Glutamatergic neuron (in vitro differentiated cells): ENCODE results near the gene FBXW8. TPM values are rescaled to one million over a fixed set of nuclear protein-coding genes. Genes with fewer than 3 reads are reported as not detected.

Experiments used
- DNase-seq: peaks from one replicate; pipeline ENCODE4 v3.0.0; 2022
- H3K27ac Mint-ChIP-seq: one replicate; pipeline ENCODE4 v1.8.0; 2020; ENCODE audit warnings: mild to moderate bottlenecking, mixed read lengths, inconsistent platforms; ENCODE audit not compliant: unreplicated experiment
- H3K27me3 Mint-ChIP-seq: one replicate; pipeline ENCODE4 v1.8.0; 2020; ENCODE audit warnings: mild to moderate bottlenecking, moderate library complexity, mixed read lengths, inconsistent platforms; ENCODE audit not compliant: unreplicated experiment
- H3K36me3 Mint-ChIP-seq: one replicate; pipeline ENCODE4 v1.8.0; 2020; ENCODE audit warnings: mild to moderate bottlenecking, mixed read lengths, inconsistent platforms; ENCODE audit not compliant: unreplicated experiment
- H3K4me1 Mint-ChIP-seq: one replicate; pipeline ENCODE4 v1.8.0; 2020; ENCODE audit warnings: mild to moderate bottlenecking, low read depth, mixed read lengths, inconsistent platforms; ENCODE audit not compliant: unreplicated experiment
- H3K4me3 Mint-ChIP-seq: one replicate; pipeline ENCODE4 v1.8.0; 2020; ENCODE audit warnings: mild to moderate bottlenecking, mixed read lengths, inconsistent platforms; ENCODE audit not compliant: unreplicated experiment
- H3K9me3 Mint-ChIP-seq: one replicate; pipeline ENCODE4 v1.8.0; 2020; ENCODE audit warnings: mild to moderate bottlenecking, moderate library complexity, mixed read lengths, inconsistent platforms; ENCODE audit not compliant: unreplicated experiment
- CTCF ChIP-seq: fragments of 200-600 bp; sonication (generic); IDR thresholded peaks from one replicate; pipeline ENCODE4 v1.5.0; 2021; ENCODE audit not compliant: partially characterized antibody, unreplicated experiment
- total RNA-seq: library from RNA; stranded (reverse); fragmentation: NEBNext Ultra II Directional; extraction: Animal tissue kit (Norgen Biotek cat#: 25700); gene quantifications from one replicate; pipeline ENCODE4 v1.2.1, GENCODE V29; 2021; ENCODE audit not compliant: unreplicated experiment

Gene FBXW8
- total RNA-seq, 1 donor from 2014 or later, result 16.2 TPM

DNA sequence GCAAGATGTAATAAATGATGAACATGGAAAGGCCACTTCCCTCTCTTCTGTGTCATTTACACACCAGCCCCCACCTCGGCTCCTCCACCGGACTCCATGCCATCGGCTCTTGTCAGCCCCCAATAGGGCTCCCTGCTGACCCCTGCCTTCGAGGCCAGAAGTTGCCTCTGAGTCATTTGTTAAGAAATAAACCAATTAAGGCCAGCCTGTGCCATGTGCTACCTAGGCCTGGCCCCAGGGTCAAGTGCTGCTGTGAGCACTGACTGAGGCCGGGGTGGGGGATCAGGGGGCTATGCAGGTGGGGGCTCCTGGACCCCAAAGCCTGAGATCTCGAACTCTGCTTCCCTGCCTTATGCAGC is 135.2 kb downstream of the FBXW8 start:
- no peak for TF ChIP-seq CTCF
- Mint-ChIP-seq H3K4me3 (peak overlapping the region; percentile 30), H3K27ac (peak overlapping the region; percentile 22)

DNA sequence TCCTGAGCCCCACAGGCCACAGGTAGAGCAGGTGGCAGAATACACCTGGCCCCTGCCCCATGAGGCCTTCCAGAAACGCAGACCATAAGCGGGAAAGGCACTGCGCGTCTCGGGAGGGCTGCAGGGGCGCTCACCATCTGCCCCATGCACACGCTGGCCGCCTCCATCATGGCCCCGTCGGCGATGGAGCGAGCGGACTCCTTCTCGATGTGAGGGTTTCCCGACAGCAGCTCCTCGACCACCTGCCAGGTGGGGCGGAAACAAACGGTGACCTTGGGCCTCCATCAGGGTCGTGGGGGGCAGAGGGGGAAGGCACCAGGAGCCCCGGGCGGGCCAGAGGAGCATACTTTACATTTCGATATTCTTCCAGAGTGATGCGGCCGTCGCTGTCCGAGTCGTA is 135.7 kb downstream of the FBXW8 start:
- no peaks in the 10 kb centered on the region for H3K36me3 Mint-ChIP-seq
- no peak overlapping the region for H3K4me3 Mint-ChIP-seq
- no peak overlapping the region for H3K27ac Mint-ChIP-seq
- peaks cover 12% of the 10 kb centered on the region for H3K4me1 Mint-ChIP-seq
- DNase-seq, result no peak
- H3K9me3 Mint-ChIP-seq, result peaks cover 3% of the 10 kb centered on the region
- H3K27me3 Mint-ChIP-seq, result peaks cover 2% of the 10 kb centered on the region
- TF ChIP-seq CTCF, result no peak

More for the DNA sequence above, 135.2 kb downstream of the FBXW8 start:
- peaks cover 12% of the 10 kb centered on the region for H3K4me1 Mint-ChIP-seq
- H3K9me3 Mint-ChIP-seq, result peaks cover 3% of the 10 kb centered on the region
- DNase-seq, result peak; percentile 54
- no peaks in the 10 kb centered on the region for H3K36me3 Mint-ChIP-seq
- peaks cover 2% of the 10 kb centered on the region for H3K27me3 Mint-ChIP-seq

GRCh38 chr12:117046861-117047530 is 136.2 kb downstream of the FBXW8 start:
- no peak for TF ChIP-seq CTCF
- no peaks in the 10 kb centered on the region for H3K36me3 Mint-ChIP-seq
- peaks cover 3% of the 10 kb centered on the region for H3K9me3 Mint-ChIP-seq
- no peak for DNase-seq
- H3K27me3 Mint-ChIP-seq, result peaks cover 2% of the 10 kb centered on the region
- no peak overlapping the region for H3K4me3 Mint-ChIP-seq
- H3K4me1 Mint-ChIP-seq, result peaks cover 12% of the 10 kb centered on the region
- no peak overlapping the region for H3K27ac Mint-ChIP-seq

DNA sequence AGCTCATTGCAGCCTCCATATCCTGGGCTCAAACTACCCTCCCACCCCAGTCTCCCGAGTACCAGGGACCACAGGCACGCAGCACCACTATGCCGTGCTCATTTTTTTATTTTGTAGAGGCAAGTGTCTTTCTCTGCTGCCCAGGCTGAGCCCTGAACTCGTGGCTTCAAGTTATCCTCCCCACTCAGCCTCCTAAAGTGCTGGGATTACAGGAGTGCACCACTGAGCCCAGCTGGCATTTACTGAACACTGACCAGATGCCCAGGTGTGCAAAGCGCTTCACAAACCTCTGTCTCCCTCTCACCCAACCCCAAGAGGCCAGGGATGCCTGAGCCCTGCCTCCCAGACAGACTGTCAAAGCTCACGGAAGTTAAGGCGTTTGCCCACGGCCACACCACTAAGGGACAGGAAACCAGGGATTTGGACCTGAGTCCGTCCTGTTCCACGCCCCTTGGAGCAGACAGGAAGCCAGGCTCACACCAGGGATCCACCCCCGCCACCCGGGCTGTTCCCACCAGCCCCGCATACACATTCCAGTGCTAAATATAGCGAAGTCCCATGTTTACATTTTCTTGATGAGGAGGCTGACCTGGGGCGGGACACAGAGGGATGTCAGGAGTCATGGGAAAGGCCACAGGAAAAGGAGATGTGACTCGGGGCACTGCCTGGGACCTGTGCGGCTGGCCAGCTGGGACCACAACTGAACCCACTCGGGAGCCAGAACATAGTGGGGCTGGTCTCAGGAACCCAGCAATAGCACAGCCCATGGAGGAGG is 137.2 kb downstream of the FBXW8 start:
- Mint-ChIP-seq H3K36me3 (no peaks in the 10 kb centered on the region), H3K27ac (no peak overlapping the region), H3K4me3 (no peak overlapping the region), H3K27me3 (peaks cover 3% of the 10 kb centered on the region), H3K4me1 (peaks cover 13% of the 10 kb centered on the region), H3K9me3 (peaks cover 2% of the 10 kb centered on the region)
- no peak for DNase-seq
- no peak for TF ChIP-seq CTCF

DNA sequence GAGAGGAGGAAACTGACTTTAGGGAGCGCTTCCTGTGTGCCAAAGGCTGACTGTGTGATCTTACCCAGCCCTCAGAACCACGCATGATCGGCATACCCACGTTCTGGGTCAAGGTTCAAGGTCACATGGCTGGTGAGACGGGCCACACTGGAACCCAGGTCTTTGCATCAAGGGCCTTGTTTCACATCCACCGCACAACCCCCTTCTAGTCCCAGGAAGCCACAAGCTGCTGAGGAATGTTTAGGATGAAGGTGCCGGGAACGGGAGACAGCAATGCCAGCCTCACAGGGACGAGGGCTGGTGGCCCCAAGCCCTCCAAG is 137.8 kb downstream of the FBXW8 start:
- H3K27ac Mint-ChIP-seq, result no peak overlapping the region
- TF ChIP-seq CTCF, result no peak
- peaks cover 17% of the 10 kb centered on the region for H3K4me1 Mint-ChIP-seq
- DNase-seq, result no peak
- peaks cover 4% of the 10 kb centered on the region for H3K9me3 Mint-ChIP-seq
- peaks cover 9% of the 10 kb centered on the region for H3K27me3 Mint-ChIP-seq
- no peak overlapping the region for H3K4me3 Mint-ChIP-seq
- no peaks in the 10 kb centered on the region for H3K36me3 Mint-ChIP-seq
